ENCODE results near the gene CSF1. TPM values are rescaled to one million over a fixed set of nuclear protein-coding genes. Genes with fewer than 3 reads are reported as not detected.

Gene CSF1
- total RNA-seq, 1 donor, result 53.9 TPM

DNA sequence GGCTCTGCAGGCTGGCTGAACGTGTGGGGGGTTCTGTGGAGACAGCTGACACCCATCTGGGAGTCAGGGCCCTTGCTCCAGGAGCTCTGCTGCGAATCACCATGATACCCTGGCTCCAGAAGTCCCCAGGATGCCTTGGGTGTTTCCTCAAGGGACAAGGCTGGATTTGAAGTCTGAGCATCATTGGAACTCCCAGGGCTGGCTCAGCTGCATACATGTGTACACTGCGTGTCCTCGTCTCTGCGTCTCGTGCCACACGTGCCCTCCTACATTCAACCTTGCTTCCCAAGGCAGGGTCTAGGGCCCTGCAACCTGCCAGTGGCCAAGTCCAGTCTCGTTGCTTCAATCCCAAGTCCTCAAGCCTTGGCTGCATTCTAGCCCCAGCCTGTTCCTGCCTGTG lies 11.7 kb downstream of the CSF1 start:
- H3K4me1 ChIP-seq (ENCODE audit: insufficient read depth, low read length), result peaks cover 14% of the 10 kb centered on the region
- no peak overlapping the region for H3K27ac ChIP-seq (ENCODE audit: low read depth, low read length)
- no peak overlapping the region for H2AFZ ChIP-seq (ENCODE audit: low read length)
- DNase-seq (ENCODE audit: insufficient read length, low spot score, missing footprints), result no peak
- H3K27me3 ChIP-seq (ENCODE audit: insufficient read depth, low read length), result no peaks in the 10 kb centered on the region
- H4K20me1 ChIP-seq (ENCODE audit: insufficient read depth, low read length), result peaks cover 43% of the 10 kb centered on the region
- H3K4me3 ChIP-seq (ENCODE audit: insufficient read depth, low read length), result no peak overlapping the region
- H3K9me3 ChIP-seq (ENCODE audit: low read depth, low read length), result no peaks in the 10 kb centered on the region
- no peak overlapping the region for H3K4me2 ChIP-seq (ENCODE audit: insufficient read depth, low read length)
- peaks cover 98% of the 10 kb centered on the region for H3K36me3 ChIP-seq (ENCODE audit: insufficient read depth, low read length)
- TF ChIP-seq, protein P1, sequence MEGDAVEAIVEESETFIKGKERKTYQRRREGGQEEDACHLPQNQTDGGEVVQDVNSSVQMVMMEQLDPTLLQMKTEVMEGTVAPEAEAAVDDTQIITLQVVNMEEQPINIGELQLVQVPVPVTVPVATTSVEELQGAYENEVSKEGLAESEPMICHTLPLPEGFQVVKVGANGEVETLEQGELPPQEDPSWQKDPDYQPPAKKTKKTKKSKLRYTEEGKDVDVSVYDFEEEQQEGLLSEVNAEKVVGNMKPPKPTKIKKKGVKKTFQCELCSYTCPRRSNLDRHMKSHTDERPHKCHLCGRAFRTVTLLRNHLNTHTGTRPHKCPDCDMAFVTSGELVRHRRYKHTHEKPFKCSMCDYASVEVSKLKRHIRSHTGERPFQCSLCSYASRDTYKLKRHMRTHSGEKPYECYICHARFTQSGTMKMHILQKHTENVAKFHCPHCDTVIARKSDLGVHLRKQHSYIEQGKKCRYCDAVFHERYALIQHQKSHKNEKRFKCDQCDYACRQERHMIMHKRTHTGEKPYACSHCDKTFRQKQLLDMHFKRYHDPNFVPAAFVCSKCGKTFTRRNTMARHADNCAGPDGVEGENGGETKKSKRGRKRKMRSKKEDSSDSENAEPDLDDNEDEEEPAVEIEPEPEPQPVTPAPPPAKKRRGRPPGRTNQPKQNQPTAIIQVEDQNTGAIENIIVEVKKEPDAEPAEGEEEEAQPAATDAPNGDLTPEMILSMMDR (IDR thresholded peaks at IDR 0.05; ENCODE audit: extremely low read depth, low read depth, low read length), result no peak
- H3K79me2 ChIP-seq (ENCODE audit: insufficient read depth, low read length), result peaks cover 30% of the 10 kb centered on the region

GRCh38 chr1:109923131-109923945 lies 12.7 kb downstream of the CSF1 start:
- no peak overlapping the region for H3K4me3 ChIP-seq (ENCODE audit: insufficient read depth, low read length)
- H4K20me1 ChIP-seq (ENCODE audit: insufficient read depth, low read length), result peaks cover 38% of the 10 kb centered on the region
- H3K4me1 ChIP-seq (ENCODE audit: insufficient read depth, low read length), result peaks cover 24% of the 10 kb centered on the region
- no peaks in the 10 kb centered on the region for H3K27me3 ChIP-seq (ENCODE audit: insufficient read depth, low read length)
- H3K79me2 ChIP-seq (ENCODE audit: insufficient read depth, low read length), result peaks cover 20% of the 10 kb centered on the region
- H2AFZ ChIP-seq (ENCODE audit: low read length), result no peak overlapping the region
- DNase-seq (ENCODE audit: insufficient read length, low spot score, missing footprints), result no peak
- H3K9me3 ChIP-seq (ENCODE audit: low read depth, low read length), result no peaks in the 10 kb centered on the region
- no peak overlapping the region for H3K27ac ChIP-seq (ENCODE audit: low read depth, low read length)
- H3K4me2 ChIP-seq (ENCODE audit: insufficient read depth, low read length), result no peak overlapping the region
- TF ChIP-seq, protein P1 (IDR thresholded peaks at IDR 0.05; ENCODE audit: extremely low read depth, low read depth, low read length), result peak; percentile 39
- H3K36me3 ChIP-seq (ENCODE audit: insufficient read depth, low read length), result peaks cover 87% of the 10 kb centered on the region

GRCh38 chr1:109923946-109924275 lies 13.3 kb downstream of the CSF1 start:
- Histone ChIP-seq H2AFZ (ENCODE audit: low read length) (no peak overlapping the region), H3K79me2 (ENCODE audit: insufficient read depth, low read length) (peaks cover 14% of the 10 kb centered on the region), H4K20me1 (ENCODE audit: insufficient read depth, low read length) (peaks cover 33% of the 10 kb centered on the region), H3K27ac (ENCODE audit: low read depth, low read length) (no peak overlapping the region), H3K4me2 (ENCODE audit: insufficient read depth, low read length) (no peak overlapping the region), H3K36me3 (ENCODE audit: insufficient read depth, low read length) (peaks cover 87% of the 10 kb centered on the region), H3K9me3 (ENCODE audit: low read depth, low read length) (no peaks in the 10 kb centered on the region), H3K4me3 (ENCODE audit: insufficient read depth, low read length) (no peak overlapping the region), H3K4me1 (ENCODE audit: insufficient read depth, low read length) (peaks cover 29% of the 10 kb centered on the region), H3K27me3 (ENCODE audit: insufficient read depth, low read length) (no peaks in the 10 kb centered on the region)
- TF ChIP-seq, protein P1 (IDR thresholded peaks at IDR 0.05; ENCODE audit: extremely low read depth, low read depth, low read length), result no peak
- no peak for DNase-seq (ENCODE audit: insufficient read length, low spot score, missing footprints)

DNA sequence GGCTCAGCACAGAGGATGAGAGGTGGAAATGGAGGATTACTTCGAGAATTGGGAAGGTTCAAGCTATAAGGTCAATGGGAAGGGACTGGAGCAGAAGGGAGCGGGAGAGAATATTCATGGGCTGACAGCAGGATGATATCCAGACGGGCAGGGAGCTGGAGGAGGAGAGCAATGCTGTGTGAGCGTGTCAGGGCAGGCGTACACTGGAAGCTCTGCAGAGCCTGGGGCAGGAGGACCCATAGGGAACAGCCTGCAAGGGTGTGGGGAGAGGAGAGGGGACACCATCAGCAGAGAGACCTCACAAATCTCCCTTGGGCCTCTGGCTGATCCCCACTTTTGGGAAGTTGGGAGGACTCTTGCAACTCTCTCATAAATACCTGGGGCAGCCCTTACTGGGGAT lies 13.7 kb downstream of the CSF1 start:
- Histone ChIP-seq H4K20me1 (ENCODE audit: insufficient read depth, low read length) (peaks cover 33% of the 10 kb centered on the region), H3K4me1 (ENCODE audit: insufficient read depth, low read length) (peaks cover 32% of the 10 kb centered on the region), H3K4me2 (ENCODE audit: insufficient read depth, low read length) (no peak overlapping the region), H3K27me3 (ENCODE audit: insufficient read depth, low read length) (no peaks in the 10 kb centered on the region), H3K9me3 (ENCODE audit: low read depth, low read length) (no peaks in the 10 kb centered on the region), H3K79me2 (ENCODE audit: insufficient read depth, low read length) (peaks cover 11% of the 10 kb centered on the region), H3K27ac (ENCODE audit: low read depth, low read length) (no peak overlapping the region), H3K4me3 (ENCODE audit: insufficient read depth, low read length) (no peak overlapping the region), H3K36me3 (ENCODE audit: insufficient read depth, low read length) (peaks cover 87% of the 10 kb centered on the region), H2AFZ (ENCODE audit: low read length) (no peak overlapping the region)
- DNase-seq (ENCODE audit: insufficient read length, low spot score, missing footprints), result no peak
- TF ChIP-seq, protein P1 (IDR thresholded peaks at IDR 0.05; ENCODE audit: extremely low read depth, low read depth, low read length), result no peak

Measured in osteoblast (primary cell).